Right lobe of liver (tissue), 4 donors: ENCODE results near the gene LPCAT2.

Experiments used
- CTCF ChIP-seq, 4 donors: fragments of 200-600 bp in 3 of 4; fragments of 450-650 bp in 1 of 4; IDR thresholded peaks; one replicate each; pipeline versions ENCODE4 v1.5.1 to v1.8.0; 2016 to 2022; ENCODE audit warnings: antibody characterized with exemption in 4 of 4, mild to moderate bottlenecking in 2 of 4
- POLR2A ChIP-seq: fragments of 450-650 bp; IDR thresholded peaks from one replicate; pipeline ENCODE4 v1.6.1; 2017; ENCODE audit warnings: antibody characterized with exemption, mild to moderate bottlenecking
- donor health status: DM: no; HTN: no; CAD: no.
- donor health status: DM: no; HTN: no; CAD: no.
- donor health status: DM: no; HTN: yes; CAD: no.

- no peak for TF ChIP-seq CTCF (IDR thresholded peaks at IDR 0.05)
- no peak for TF ChIP-seq POLR2A
Measured at GRCh38 chr16:55569025-55569424, 60.2 kb downstream of the LPCAT2 start.
